H1 (cell line): ENCODE data around the gene PCNA. TPM values are rescaled to one million over a fixed set of nuclear protein-coding genes. Genes with fewer than 3 reads are reported as not detected.

Experiments
- CTCF ChIP-seq, 3 experiments: IDR thresholded peaks; 1 replicate in 2 of 3; 2 replicates in 1 of 3; pipeline versions ENCODE4 v1.5.1 to v1.6.1; 2011; ENCODE audit warnings: low read length in 3 of 3, mild to moderate bottlenecking in 3 of 3, inconsistent platforms in 2 of 3, low read depth in 1 of 3, moderate library complexity in 1 of 3; ENCODE audit not compliant: insufficient read depth in 1 of 3; ENCODE audit errors: control extremely low read depth in 1 of 3
- TCF12 ChIP-seq: IDR thresholded peaks from 2 replicates; pipeline ENCODE4 v1.6.1; 2011; ENCODE audit warnings: low read depth, mild to moderate bottlenecking, low read length
- TEAD4 ChIP-seq: IDR thresholded peaks from 2 replicates; pipeline ENCODE4 v1.6.1; 2012; ENCODE audit warnings: low read depth, low read length, inconsistent platforms, mixed read lengths
- polyA plus RNA-seq, 7 experiments: library from polyadenylated mRNA; depleted of rRNA in 3 of 7; stranded (reverse) in 5 of 7; unstranded in 2 of 7; fragments of >200 nt in 5 of 7; fragments of 200-250 nt in 2 of 7; gene quantifications; 1 replicate in 5 of 7; 2 replicates in 1 of 7; 4 replicates in 1 of 7; pipeline versions ENCODE4 v1.2.1 to v1.2.3, GENCODE V29; 2011 to 2013; ENCODE audit warnings: missing spikeins in 2 of 7, mixed read lengths in 2 of 7
- total RNA-seq: library from RNA; stranded (reverse); fragmentation: NEBNext Ultra II Directional; extraction: Animal tissue kit (Norgen Biotek cat#: 25700); gene quantifications from 2 replicates; pipeline ENCODE4 v1.2.1, GENCODE V29; 2021

Gene PCNA
- total and polyA plus RNA-seq, 2 of the 8 experiments (the other 6 are each of a cell fraction or from before 2014, with no cell fraction given), result 290 to 737 TPM

DNA sequence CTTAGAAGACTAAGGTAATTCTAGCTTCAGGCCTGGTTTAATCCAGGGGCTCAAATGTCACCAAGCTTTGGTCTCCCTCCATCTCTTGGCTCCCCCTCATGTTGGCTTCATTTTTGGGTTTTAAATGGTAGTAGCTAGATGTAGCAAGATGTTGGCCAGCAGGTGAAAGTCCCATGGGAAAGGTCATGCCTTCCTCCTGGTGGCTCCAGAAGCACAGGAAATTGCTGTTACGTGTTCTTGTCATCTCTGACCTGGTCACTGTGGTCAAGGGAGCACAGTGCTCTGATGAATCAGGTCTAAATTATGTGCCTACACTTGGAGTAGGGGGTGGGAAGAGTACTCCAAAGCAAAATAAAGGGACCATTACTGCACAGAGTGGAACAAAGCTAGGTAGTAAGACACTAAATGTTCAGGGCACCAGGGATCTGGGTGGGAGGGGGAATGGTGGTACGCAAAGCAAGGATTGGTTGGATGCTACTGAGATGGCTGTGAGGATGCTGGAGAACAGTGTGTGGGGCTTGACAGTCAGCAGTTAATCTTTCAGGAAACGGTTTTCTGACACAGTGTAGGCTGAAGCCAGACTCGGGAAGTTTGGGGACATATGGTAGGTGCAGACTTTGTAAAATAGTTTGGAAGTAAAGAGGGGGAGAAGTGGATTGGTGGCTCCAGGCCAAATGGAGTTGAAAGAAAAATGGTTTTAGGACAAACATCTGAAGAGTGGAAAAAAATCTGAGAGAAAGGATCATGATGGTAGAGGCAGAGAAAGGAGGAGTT, 37.1 kb upstream of the PCNA start (continued):
- TF ChIP-seq CTCF (IDR thresholded peaks at IDR 0.05; ENCODE audit: control extremely low read depth in 1 of 3, insufficient read depth in 1 of 3, low read depth in 1 of 3, low read length in 3 of 3) (no peak), TEAD4 (no peak), TCF12 (no peak)
- TF ChIP-seq, all 59 proteins: peak for 0
